HCT116 (cell line): ENCODE measurements around the gene HEATR5A.

ENCODE experiments used
- CEBPB ChIP-seq: IDR thresholded peaks from 2 replicates; pipeline ENCODE4 v1.6.1; 2012; ENCODE audit warnings: low read depth
- ELF1 ChIP-seq: IDR thresholded peaks from 2 replicates; pipeline ENCODE4 v1.6.1; 2012; ENCODE audit warnings: low read depth, borderline replicate concordance
- FOSL1 ChIP-seq: IDR thresholded peaks from 2 replicates; pipeline ENCODE4 v1.6.1; 2012; ENCODE audit warnings: low read depth
- JUND ChIP-seq: IDR thresholded peaks from 2 replicates; pipeline ENCODE4 v1.6.1; 2012
- POLR2A ChIP-seq: IDR thresholded peaks from 2 replicates; pipeline ENCODE4 v1.7.0; 2011; ENCODE audit warnings: borderline replicate concordance; ENCODE audit not compliant: insufficient read depth, insufficient read length; ENCODE audit errors: extremely low read depth
- RAD21 ChIP-seq: IDR thresholded peaks from 2 replicates; pipeline ENCODE4 v1.6.1; 2012; ENCODE audit warnings: low read depth, mild to moderate bottlenecking
- SIN3A ChIP-seq: IDR thresholded peaks from 2 replicates; pipeline ENCODE4 v1.6.1; 2012; ENCODE audit warnings: low read depth
- ZNF274 ChIP-seq: fragments of 200-500 bp; sonication (Bioruptor generic); IDR thresholded peaks from 2 replicates; pipeline ENCODE4 v1.6.1; 2014; ENCODE audit warnings: mild to moderate bottlenecking, low read depth, low read length, inconsistent platforms
- TF ChIP-seq, protein P1 (sequence below): IDR thresholded peaks from 2 replicates; pipeline ENCODE4 v1.6.1; 2012
- TF ChIP-seq, protein P2 (sequence below), 3 experiments: fragments of 200-600 bp in 1 of 3; sonication (generic) in 1 of 3; IDR thresholded peaks in 2 of 3; conservative IDR thresholded peaks in 1 of 3; 2 replicates each; pipeline ENCODE4 v1.5.1; 2012 to 2017; ENCODE audit warnings: low read depth in 2 of 3, low read length in 2 of 3, antibody characterized with exemption in 1 of 3, borderline replicate concordance in 1 of 3, control low read depth in 1 of 3, mild to moderate bottlenecking in 1 of 3, mixed read lengths in 1 of 3, mixed run types in 1 of 3, moderate library complexity in 1 of 3; ENCODE audit not compliant: insufficient read depth in 1 of 3
- TF ChIP-seq, protein P3 (sequence below): IDR thresholded peaks from 2 replicates; pipeline ENCODE4 v1.6.1; 2012; ENCODE audit warnings: low read depth

DNA sequence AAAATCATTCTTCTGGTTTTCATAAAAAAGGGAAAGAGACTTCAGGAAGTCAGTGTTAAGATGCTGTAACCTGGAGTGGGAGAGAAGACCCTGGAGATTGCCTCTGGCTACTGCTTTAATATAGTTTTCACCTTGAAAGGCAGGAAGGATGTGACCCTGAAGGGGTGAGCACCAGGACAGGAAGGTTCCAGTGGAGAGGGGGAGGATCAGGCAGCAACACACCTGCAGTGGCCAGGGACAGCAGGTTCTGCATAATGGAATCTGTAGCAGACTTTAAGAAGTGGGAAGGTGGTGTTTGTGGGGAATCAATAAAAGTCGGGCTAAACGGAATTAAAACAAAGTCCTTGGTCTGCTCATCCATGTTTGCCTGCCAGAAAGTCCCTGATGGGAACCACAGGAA is 6.3 kb upstream of the HEATR5A start:
- no peak for TF ChIP-seq POLR2A
- TF ChIP-seq, protein P1, sequence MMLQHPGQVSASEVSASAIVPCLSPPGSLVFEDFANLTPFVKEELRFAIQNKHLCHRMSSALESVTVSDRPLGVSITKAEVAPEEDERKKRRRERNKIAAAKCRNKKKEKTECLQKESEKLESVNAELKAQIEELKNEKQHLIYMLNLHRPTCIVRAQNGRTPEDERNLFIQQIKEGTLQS, result no peak
- TF ChIP-seq, protein P2, sequence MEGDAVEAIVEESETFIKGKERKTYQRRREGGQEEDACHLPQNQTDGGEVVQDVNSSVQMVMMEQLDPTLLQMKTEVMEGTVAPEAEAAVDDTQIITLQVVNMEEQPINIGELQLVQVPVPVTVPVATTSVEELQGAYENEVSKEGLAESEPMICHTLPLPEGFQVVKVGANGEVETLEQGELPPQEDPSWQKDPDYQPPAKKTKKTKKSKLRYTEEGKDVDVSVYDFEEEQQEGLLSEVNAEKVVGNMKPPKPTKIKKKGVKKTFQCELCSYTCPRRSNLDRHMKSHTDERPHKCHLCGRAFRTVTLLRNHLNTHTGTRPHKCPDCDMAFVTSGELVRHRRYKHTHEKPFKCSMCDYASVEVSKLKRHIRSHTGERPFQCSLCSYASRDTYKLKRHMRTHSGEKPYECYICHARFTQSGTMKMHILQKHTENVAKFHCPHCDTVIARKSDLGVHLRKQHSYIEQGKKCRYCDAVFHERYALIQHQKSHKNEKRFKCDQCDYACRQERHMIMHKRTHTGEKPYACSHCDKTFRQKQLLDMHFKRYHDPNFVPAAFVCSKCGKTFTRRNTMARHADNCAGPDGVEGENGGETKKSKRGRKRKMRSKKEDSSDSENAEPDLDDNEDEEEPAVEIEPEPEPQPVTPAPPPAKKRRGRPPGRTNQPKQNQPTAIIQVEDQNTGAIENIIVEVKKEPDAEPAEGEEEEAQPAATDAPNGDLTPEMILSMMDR (IDR thresholded peaks at IDR 0.05 in 2 of 3, conservative IDR thresholded peaks at IDR 0.05 in 1 of 3; ENCODE audit: borderline replicate concordance in 1 of 3, insufficient read depth in 1 of 3, low read depth in 2 of 3, low read length in 2 of 3), result no peak
- TF ChIP-seq FOSL1, result no peak
- no peak for TF ChIP-seq ELF1
- TF ChIP-seq RAD21, result no peak
- TF ChIP-seq ZNF274, result no peak
- TF ChIP-seq SIN3A, result no peak
- no peak for TF ChIP-seq CEBPB
- no peak for TF ChIP-seq JUND
- TF ChIP-seq, protein P3, sequence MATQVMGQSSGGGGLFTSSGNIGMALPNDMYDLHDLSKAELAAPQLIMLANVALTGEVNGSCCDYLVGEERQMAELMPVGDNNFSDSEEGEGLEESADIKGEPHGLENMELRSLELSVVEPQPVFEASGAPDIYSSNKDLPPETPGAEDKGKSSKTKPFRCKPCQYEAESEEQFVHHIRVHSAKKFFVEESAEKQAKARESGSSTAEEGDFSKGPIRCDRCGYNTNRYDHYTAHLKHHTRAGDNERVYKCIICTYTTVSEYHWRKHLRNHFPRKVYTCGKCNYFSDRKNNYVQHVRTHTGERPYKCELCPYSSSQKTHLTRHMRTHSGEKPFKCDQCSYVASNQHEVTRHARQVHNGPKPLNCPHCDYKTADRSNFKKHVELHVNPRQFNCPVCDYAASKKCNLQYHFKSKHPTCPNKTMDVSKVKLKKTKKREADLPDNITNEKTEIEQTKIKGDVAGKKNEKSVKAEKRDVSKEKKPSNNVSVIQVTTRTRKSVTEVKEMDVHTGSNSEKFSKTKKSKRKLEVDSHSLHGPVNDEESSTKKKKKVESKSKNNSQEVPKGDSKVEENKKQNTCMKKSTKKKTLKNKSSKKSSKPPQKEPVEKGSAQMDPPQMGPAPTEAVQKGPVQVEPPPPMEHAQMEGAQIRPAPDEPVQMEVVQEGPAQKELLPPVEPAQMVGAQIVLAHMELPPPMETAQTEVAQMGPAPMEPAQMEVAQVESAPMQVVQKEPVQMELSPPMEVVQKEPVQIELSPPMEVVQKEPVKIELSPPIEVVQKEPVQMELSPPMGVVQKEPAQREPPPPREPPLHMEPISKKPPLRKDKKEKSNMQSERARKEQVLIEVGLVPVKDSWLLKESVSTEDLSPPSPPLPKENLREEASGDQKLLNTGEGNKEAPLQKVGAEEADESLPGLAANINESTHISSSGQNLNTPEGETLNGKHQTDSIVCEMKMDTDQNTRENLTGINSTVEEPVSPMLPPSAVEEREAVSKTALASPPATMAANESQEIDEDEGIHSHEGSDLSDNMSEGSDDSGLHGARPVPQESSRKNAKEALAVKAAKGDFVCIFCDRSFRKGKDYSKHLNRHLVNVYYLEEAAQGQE, result no peak
